SK-MEL-5 (cell line): ENCODE measurements around the gene MYLK. TPM values are rescaled to one million over a fixed set of nuclear protein-coding genes. Genes with fewer than 3 reads are reported as not detected.

ENCODE experiments used
- DNase-seq: peaks from one replicate; pipeline ENCODE4 v3.0.0-alpha.2; 2016; ENCODE audit warnings: low read depth, low spot score
- in situ Hi-C: cut with HindIII; loops from 2 replicates; pipeline ENCODE4 v1.10.0; 2016; ENCODE audit warnings: low sequenced_read_pairs, high pct_unique_total_duplicates, low pct_unique_long_range_greater_than_20kb
- total RNA-seq: library from RNA; depleted of rRNA; stranded (reverse); fragments of >200 nt; shearing (Covaris generic); gene quantifications from 2 replicates; pipeline ENCODE4 v1.2.3, GENCODE V29; 2014

Gene MYLK
- total RNA-seq, 1 experiment from 2014 or later: 23.7 TPM

GRCh38 chr3:123805101-123805500, 79.0 kb downstream of the MYLK start:
- no peak for DNase-seq
- in situ Hi-C loops: no loop called here

- in situ Hi-C loops: no loop called here
- DNase-seq: no peak
Measured at GRCh38 chr3:123804676-123805075, 79.5 kb downstream of the MYLK start.

- no peak for DNase-seq
- in situ Hi-C loops: no loop called here
Measured at GRCh38 chr3:123803521-123803920, 80.6 kb downstream of the MYLK start.

- no peak for DNase-seq
- in situ Hi-C loops: no loop called here
Measured at GRCh38 chr3:123802007-123802625, 82.0 kb downstream of the MYLK start.

- in situ Hi-C loops: no loop called here
Measured at GRCh38 chr3:123801474-123801873, 82.7 kb downstream of the MYLK start.

GRCh38 chr3:123800362-123800682, 83.8 kb downstream of the MYLK start:
- no peak for DNase-seq
- in situ Hi-C loops: no loop called here

More at GRCh38 chr3:123801474-123801873, 82.7 kb downstream of the MYLK start:
- no peak for DNase-seq

GRCh38 chr3:123799544-123800361, 84.4 kb downstream of the MYLK start:
- in situ Hi-C loops: no loop called here
- DNase-seq: no peak

- DNase-seq: no peak
- in situ Hi-C loops: no loop called here
Measured at GRCh38 chr3:123798550-123798949, 85.6 kb downstream of the MYLK start.

GRCh38 chr3:123795471-123796251, 88.5 kb downstream of the MYLK start:
- in situ Hi-C loops: no loop called here
- no peak for DNase-seq

- in situ Hi-C loops: no loop called here
Measured at GRCh38 chr3:123793425-123793824, 90.7 kb downstream of the MYLK start.

GRCh38 chr3:123792473-123793201, 91.5 kb downstream of the MYLK start:
- DNase-seq: no peak
- in situ Hi-C loops: no loop called here

More at GRCh38 chr3:123793425-123793824, 90.7 kb downstream of the MYLK start:
- no peak for DNase-seq

GRCh38 chr3:123791898-123792297, 92.2 kb downstream of the MYLK start:
- DNase-seq: peak; percentile 35
- in situ Hi-C loops: no loop called here

GRCh38 chr3:123791417-123791816, 92.7 kb downstream of the MYLK start:
- peak; percentile 57 for DNase-seq
- in situ Hi-C loops: no loop called here

- in situ Hi-C loops: no loop called here
- no peak for DNase-seq
Measured at GRCh38 chr3:123791073-123791370, 93.1 kb downstream of the MYLK start.

- in situ Hi-C loops: no loop called here
- DNase-seq: no peak
Measured at GRCh38 chr3:123790254-123791072, 93.7 kb downstream of the MYLK start.

- DNase-seq: no peak
- in situ Hi-C loops: no loop called here
Measured at GRCh38 chr3:123789760-123790159, 94.4 kb downstream of the MYLK start.

- in situ Hi-C loops: no loop called here
- no peak for DNase-seq
Measured at GRCh38 chr3:123789160-123789559, 95.0 kb downstream of the MYLK start.
